Activated effector memory CD4-positive, alpha-beta T cell treated with Interleukin-2 at 50 U/mL for 16 hours (primary cell): ENCODE results near the gene NUP107.

Experiments used
- DNase-seq: peaks from one replicate; pipeline ENCODE4 v3.0.0-alpha.2; 2020

Gene NUP107

DNA sequence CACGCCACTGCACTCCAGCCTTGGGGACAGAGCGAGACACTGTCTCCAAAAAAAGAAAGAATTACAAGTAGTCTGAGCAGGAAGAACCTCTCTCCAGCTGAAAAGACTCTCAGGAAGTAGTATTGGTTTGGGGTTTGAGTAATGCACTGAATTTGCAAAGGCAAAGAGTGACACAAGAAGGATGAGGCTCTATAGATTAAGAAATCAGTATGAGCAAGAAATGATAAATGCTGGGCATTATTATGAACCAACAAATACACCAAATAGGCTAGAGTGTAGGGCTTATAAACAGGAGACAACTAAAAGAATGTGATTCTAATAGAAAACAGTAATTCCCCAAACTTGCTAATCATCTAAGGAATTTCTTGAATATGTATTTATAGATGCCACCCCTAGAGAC lies 56.6 kb downstream of the NUP107 start:
- no peak for DNase-seq

DNA sequence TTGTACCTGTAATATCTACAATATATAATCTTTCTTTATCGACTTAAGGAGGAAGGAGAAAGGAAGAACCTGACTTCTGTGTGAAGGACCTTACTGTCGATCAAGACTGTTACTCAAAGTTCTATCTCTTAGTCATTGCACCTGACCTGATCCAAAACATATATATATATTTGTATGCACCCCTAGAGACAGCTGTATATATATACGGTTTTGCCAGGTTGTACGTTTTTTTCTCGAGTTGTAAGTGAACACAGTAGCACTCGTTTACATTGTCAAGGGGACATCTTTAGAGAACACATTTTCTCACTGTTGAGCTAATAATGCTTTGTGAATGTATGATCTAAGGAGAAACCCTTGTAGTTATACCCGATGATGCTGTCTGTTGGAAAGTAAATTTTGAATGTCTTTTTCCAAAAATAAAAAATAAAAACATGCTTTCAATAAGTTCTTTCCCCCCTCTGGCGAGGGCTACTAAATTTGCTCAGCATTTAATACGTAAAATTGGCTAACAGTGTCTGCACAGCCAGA lies 58.7 kb downstream of the NUP107 start:
- DNase-seq, result no peak

DNA sequence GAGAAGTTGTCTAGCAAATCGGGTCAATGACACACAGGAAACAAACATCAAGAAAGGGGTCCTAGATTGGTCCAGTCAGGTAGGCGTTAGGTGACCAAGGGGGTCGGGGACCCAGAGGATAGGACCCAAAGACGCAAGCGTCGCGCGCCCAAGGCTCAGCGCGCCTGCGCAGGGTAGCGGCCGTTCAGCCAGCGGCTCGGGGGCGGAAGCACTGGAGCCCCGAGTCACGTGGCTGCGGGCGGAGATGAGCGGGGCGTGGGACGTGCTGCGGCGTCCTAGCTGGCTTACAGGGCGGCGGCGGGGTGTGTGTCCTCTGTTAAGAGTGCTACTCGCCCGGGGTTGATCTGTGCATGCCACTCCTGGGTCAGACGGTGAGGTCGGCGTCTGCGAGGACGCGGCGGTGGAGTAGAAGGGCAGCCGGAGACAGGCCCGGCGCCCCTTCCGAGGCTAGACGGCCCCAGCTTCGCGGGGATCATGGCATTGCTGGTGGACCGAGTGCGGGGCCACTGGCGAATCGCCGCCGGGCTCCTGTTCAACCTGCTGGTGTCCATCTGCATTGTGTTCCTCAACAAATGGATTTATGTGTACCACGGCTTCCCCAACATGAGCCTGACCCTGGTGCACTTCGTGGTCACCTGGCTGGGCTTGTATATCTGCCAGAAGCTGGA lies 59.3 kb downstream of the NUP107 start, which contains the start of gene SLC35E3:
Gene SLC35E3, plus strand, starts transcription at position 273 of the 668 bp plus-strand sequence. Its CDS starts 202 bp downstream, at position 475.
- peak; percentile 87 for DNase-seq

DNA sequence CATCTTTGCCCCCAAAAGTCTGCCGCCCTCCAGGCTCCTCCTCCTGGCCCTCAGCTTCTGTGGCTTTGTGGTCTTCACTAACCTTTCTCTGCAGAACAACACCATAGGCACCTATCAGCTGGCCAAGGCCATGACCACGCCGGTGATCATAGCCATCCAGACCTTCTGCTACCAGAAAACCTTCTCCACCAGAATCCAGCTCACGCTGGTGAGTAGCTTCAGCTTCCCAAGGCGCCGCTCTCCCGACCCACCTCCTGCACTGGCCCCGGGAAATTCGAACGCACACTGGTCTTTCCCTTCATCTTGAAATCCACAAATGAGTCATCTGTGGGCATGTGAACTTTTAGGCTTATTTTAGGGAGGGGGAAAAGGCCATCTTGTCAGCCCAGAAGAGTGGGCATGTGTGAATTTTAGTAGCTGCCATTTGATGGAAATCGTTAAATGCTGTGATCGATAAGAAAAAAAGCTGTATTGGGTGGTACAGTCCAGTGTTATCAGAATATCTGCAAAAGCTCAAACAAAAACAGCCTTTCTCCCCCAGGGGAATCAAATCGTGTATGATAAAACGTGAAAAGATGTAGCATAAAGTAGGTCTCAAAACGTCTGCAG lies 59.9 kb downstream of the NUP107 start:
- DNase-seq, result peak; percentile 6

DNA sequence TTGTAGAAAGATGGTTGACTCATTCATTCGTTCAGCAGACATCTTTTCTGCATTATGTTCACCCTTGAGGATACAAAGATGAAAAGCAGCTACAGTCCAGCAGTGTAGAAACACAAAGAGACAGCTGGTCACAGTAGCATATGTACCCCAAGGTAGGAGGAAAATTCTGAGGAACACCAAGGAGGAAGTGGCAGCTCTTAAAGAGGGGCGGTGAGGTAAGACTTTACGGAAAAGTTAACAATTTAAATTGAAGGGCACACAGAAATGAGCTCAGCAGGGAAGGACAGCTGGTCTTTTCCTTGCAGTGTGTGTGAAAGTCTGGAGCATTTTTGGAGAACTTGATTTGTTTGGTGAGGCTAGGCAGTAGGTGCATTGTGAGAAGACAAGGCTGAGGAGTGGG lies 62.7 kb downstream of the NUP107 start:
- DNase-seq, result no peak

DNA sequence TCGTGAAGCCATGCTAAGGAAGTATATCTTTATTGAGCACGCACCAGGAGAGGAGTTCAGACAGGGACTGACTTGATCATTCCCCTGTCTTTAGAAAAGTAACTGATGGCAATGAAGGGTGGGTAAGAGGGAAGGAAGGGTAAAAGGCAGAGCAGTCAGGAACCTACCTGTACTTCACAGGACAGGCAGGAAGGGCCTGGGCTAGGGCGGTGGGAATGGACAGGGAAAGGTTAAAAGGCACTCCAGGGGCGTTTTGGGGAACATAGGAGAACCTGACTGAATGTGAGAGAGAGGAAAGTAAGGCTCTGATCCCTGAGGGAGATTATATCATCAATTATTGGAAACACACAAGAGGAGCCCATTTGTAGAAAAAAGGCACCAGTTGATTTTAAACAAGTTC lies 63.1 kb downstream of the NUP107 start:
- no peak for DNase-seq

DNA sequence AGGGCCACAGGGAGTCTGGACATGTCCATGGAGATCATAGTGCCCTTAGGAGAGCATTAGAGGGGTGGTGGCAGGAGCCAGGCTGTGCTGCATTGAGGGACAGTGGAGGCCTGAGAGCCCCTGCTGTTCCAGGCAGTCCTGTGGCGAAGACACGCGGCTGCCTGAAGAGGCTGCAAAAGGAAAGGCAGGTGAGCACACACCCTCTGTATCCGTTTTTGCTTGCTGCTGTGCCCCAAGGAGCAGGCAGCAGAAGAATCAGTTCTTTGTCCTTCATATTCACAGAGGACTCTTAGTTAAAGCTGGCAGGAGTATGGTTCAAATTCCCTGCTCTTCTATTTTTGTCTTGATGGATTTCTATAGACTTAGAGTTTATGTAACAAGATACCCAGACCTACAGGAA lies 63.7 kb downstream of the NUP107 start:
- no peak for DNase-seq

DNA sequence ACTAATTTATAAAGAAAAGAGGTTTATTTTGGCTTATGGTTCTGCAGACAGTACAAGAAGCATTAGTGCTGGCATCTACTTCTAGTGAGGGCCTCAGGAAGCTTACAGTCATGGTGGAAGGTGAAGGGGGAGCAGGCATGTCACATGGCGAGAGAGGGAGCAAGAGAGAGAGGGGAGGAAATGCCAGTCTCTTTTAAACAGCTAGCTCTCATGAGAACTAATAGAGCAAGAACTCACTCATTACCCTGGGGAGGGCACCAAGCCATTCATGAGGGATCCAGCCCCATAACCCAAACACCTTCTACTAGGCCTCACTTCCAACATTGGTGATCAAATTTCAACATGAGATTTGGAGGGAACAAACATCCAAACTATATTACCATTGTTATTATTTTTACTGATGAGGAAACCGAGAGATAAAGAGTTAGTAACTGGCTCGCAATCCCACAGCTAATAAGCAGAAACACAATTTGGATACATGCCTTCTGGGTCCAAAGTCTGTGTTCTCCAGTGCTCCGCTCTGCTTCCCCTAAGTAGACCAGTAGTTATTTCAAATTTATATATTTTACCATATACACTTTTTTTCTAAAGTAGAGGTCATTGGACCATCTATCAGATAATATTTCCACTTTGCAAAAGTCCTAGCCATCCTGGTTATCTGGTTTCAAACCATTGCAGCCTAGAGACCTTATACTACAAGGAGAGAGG lies 68.9 kb downstream of the NUP107 start:
- no peak for DNase-seq

DNA sequence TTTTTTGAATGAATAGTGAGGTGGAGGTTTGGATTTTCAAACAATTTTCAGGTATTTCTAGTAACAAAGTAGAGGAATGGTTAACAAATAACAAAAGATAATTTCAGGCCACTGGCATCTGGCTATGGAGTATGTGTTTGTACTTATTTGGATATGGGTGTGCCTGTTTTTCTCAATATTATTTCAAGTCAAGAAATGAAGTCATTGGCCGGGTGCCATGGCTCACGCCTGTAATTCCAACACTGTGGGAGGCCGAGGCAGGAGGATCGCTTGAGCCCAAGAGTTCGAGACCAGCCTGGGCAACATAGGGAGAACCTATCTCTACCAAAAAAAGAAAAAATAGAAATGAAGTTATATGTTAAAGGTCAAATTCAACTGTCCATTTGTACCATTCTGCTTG lies 73.1 kb downstream of the NUP107 start:
- no peak for DNase-seq

DNA sequence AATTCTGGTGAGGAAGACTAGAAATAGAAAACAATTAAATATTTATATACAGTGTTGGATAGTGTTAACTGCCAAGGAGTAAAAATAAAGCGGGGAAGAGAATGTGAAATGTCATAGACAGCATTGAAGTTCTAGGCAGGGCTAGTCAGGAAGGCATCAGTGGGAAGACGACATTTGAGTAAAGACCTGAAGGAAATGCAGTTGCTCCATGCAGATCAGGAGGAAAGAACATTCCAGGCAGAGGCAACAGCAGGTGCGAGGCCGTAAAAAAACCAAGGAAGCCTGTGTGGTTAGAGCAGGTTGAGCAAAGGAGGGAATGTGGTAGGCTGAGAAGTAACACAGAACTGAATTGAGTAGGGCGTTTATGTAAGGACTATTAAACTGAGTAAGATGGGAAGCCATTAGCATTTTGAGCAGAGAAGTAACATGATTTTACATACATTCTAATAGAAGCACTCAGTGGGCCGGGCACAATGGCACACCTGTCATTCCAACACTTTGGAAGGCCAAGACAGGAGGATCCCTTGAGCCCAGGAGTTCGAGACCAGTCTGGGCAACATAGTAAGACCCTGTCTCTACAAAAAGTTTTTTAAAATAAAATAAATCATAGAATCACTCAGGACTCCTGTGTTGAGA lies 74.1 kb downstream of the NUP107 start:
- no peak for DNase-seq

DNA sequence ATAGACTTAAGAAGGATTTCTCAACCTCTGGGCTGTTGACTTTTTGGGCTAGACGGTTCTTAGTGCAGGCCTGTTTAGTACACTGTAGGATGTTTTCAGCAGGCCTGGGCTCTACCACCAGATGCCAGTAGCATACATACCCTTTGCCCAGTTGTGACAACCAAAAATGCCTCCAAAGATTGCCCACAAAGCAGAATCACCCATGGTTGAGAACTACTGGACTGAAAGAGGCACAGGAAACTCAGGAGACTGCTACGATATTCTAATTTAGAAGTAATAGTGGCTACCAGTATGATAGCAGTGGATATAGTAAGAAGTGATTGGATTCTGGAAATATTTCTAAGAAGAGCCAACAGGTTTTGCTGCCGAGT lies 74.6 kb downstream of the NUP107 start:
- no peak for DNase-seq

DNA sequence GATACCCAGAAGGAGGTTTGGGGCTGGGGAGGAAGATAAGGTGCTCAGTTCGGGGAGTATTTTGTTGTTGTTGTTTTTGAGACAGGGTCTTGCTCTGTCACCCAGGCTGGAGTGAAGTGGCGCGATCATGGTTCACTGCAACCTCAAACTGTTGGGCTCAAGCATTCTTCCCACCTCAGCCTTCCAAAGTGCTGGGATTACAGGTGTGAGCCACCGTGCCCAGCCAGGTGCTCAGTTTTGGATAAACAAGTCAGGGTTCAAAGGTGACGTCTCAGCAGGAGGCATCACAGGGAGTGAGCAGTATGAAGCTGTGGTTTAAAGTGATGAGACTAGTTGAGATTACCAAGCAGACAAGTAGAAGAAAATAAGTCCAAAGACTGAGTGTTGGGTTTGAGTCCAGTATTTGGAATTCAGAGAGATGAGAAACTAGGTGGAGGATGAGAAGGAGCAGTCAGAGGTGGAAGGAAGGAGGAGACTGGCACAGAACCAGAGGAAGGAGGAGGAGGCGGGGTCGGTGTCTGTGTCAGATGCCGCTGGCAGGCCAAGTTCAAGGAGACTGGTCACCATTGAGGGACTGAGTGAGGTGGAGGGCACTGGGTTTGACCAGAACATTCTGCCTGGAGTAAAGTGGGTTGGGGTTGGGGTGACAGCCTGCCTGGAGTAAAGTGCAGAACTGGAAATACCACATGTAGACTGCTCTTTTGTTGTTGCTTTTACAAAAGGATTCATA lies 75.3 kb downstream of the NUP107 start:
- no peak for DNase-seq

DNA sequence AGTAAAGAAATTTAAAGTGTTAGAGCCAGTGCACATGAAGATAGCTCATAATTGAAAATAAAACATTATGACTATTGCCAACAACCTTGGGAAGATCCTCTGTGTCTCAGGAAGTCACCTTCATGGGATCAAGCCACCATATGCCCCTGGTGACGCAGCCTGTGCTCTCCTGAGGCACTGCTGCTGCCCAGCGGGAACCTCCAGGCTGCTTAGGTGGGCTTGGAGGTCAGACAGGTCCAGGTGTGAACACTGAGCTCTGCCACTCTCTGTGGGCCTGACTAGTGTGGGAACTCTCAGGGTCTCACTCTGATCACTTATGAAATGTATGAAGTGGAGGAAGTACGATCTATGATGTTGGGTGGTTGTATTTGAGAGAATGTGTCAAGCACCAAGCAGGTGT lies 75.9 kb downstream of the NUP107 start:
- DNase-seq, result no peak

DNA sequence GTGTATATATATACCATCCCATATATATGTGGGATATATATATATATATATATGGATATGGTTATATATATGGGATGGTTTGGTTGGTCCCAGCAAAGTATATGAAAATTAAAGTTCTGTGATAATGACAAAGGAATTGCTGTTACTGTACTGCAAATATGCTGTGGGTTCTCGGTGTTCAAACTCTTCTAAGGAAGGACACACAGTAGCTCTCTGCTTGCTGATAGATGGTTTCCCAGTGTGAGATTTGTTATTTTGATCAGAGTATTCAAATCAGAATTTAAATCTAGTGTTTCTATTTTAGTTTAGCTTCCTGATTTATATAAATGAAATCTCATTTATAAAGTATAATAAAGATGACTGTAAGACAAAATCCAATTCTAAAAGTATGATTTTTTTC lies 78.9 kb downstream of the NUP107 start:
- no peak for DNase-seq

DNA sequence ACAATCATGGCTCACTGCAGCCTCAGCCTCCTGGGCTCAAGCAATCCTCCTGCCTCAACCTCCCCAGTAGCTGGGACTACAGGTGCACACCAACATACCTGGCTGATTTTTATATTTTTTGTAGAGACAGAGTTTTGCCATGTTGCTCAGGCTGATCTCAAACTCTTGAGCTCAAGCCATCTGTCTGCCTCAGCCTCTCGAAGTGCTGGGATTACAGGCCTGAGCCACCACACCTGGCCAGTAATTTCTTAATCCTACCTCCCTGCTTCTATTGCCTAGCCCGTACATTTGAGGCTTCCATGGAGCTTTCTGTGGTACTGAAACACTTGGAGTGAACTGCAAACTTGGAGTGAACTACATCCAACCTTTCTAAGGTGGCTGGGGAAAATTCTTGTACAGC lies 79.9 kb downstream of the NUP107 start:
- no peak for DNase-seq

DNA sequence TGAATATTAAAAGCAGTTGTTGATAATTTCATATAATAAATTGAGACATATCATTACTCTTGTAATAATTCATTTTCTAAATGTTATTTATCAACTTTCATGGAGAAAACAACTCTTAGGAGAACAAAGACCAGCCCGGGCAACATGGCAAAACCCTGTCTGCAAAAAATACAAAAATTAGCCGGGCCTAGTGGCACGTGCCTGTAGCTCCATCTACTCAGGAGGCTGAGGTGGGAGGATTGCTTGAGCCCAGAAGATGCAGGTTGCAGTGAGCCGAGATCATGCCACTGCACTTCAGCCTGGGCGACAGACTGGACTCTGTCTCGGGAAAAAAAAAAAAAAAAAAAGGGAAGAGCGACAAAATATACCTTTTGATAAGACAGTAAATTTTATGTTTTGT lies 80.4 kb downstream of the NUP107 start:
- DNase-seq, result no peak

DNA sequence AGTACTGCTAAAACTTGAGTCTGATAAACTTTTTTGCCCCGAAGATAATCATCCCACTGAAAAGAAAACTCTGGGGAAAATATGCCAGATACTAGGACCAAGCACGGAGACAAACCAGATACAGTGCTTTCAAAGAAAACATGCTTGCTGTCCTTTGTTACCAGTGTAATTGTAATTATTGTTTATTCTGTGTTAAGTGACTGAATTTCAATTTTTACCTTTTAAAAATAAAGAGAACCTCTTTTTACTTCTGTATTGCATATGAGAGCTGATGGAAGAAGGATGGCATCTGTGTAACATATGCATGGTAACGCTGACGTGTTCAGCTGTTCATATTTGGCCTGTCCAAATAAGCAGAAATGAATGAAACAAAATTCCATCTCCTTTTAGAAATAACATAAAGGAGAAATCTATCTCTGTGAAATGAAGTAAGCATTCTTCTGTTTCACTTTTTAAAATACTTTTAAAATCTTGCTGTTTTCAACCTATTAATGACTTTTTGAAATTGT lies 81.7 kb downstream of the NUP107 start:
- no peak for DNase-seq

DNA sequence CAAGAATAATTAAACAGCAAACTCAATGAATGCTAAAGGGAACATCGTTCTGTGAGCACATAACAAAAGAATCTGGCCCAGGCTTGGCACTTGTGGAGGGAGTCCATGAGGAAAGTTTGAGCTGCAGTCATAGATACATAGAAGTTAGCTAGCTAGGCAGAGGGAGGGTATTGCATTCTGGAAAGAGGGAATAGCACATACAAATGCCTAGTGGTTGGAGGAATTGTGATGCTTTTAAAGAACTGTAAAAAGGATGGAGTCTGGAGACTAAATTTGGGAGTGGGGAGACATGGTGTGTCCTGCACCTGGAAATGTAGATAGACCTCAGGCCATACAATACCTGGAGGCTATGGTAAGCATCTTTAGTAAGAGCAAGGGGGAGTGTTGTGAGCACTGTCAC lies 83.2 kb downstream of the NUP107 start:
- no peak for DNase-seq

DNA sequence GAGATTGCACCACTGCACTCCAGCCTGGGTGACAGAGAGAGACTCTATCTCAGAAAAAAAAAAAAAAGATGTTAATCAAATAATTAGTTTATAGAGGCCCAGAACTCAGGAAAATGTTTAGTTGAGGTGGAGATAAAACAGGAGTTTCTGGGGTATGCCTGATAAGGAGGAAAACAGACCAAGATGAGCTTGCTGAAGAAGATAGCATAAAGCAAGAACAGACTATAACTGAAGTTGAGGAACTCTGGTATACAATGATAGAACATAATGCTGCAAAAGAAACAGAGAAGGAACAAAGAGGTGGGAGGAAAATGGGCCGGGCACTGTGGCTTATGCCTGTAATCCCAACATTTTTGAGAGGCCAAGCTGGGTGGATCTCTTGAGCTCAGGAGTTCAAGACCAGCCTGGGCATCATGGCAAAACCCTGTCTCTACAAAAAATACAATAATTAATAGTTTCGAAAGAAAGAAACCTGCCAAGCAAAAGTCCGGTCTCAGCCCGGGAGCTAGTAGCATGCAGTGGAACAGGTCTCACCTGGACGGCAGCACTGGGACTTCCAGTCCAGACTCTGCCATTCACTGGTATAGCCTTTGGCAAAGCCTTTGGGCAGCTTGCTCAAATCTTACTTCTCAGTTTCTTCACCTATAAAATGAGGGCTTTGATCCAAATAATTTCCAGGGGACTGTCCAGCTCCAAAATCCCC lies 84.6 kb downstream of the NUP107 start:
- no peak for DNase-seq

DNA sequence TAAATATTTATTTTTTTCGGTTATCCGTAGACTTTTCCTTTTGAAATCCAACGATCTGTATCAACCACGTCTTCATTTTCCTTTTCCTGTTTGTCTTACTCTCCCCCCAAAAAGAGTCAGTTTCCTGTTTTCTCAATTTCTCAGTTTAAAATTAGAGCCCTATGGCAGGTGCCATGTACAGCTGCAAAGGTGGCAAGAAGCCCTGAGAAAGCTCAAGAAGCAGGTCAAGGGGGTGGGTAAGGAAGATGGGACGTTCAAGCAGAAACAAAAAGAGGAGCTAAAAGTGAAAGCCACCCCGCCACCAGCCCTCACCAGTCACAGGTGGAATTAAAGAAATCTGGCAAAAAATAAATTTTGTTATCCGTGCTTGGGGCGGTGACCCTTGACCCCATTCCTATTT lies 85.9 kb downstream of the NUP107 start:
- DNase-seq, result no peak

DNA sequence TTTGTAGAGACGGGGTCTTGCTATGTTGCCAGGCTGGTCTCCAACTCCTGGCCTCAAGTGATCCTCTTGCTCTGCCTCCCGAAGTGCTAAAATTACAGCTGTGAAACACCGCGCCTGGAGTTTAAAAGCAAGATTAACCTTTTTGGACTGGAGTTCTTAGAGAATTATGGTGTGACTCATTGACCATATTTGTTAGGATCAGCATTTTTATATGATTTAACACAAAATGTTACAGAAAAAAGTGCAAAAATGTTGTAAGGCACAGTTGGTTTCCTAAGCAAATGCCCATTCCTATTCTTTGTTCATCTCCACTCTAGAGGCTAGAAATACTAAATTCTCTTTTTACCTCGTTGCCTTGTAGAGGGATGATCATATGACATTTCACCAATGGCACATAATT lies 86.8 kb downstream of the NUP107 start:
- no peak for DNase-seq

DNA sequence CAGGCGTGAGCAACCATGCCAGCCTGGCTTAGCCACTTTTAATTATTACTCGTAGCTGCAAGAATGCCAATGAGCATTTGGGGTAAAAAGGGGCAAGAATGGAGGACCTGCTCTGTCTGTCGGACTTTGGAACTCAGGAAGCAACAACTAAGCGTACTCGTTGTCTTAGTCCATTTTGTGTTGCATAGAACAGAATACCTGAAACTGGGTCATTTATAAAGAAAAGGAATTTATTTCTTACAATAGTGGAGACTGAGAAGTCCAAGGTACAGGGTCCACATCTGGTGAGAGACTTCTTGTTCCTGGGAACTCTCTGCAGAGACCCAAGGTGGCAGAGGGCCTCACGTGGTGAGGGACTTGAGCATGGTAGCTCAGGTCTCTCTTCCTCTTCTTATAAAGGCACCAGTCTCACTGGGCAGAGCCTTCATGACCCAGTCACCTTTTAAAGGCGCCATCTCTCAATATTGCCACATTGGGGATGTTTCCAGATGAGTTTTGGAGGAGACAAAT lies 88.4 kb downstream of the NUP107 start:
- no peak for DNase-seq
